GM04504 (cell line): ENCODE measurements around the gene NCAN.
"Not testable (repeated sequence)": the region's sequence is repeated elsewhere in the genome, so short reads cannot be mapped to it uniquely, and the experiment has no call there.

ENCODE experiments used
- DNase-seq: peaks from one replicate; pipeline ENCODE4 v3.0.0-alpha.2; 2012; ENCODE audit warnings: low read depth

NCAN gene

DNA sequence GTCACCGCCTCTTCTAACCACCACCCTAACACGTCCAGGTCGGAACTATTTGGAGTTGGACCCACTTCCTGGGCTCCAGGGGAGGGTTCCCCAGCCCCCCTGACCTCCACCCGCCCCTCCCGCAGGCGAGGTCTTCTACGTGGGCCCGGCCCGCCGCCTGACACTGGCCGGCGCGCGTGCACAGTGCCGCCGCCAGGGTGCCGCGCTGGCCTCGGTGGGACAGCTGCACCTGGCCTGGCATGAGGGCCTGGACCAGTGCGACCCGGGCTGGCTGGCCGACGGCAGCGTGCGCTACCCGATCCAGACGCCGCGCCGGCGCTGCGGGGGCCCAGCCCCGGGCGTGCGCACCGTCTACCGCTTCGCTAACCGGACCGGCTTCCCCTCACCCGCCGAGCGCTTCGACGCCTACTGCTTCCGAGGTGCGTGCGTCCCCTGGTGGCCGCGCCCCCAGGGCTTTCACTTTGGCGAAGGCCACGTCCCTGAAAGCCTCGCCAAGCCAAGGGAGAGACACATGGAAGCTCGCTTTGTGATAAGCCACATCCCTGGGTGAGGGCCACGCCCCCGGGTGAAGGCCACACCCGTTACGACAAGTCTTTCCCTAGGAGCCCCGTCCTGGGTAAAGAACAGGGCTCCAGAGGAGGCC is 13.2 kb downstream of the NCAN start:
- peak; percentile 26 for DNase-seq

- no peak for DNase-seq
Observed at GRCh38 chr19:19226204-19226603, 14.4 kb downstream of the NCAN start.

DNA sequence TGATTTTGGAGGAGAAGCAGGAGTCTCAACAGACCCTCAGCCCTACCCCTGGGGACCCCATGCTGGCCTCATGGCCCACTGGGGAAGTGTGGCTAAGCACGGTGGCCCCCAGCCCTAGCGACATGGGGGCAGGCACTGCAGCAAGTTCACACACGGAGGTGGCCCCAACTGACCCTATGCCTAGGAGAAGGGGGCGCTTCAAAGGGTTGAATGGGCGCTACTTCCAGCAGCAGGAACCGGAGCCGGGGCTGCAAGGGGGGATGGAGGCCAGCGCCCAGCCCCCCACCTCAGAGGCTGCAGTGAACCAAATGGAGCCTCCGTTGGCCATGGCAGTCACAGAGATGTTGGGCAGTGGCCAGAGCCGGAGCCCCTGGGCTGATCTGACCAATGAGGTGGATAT is 14.9 kb downstream of the NCAN start:
- DNase-seq: no peak

DNA sequence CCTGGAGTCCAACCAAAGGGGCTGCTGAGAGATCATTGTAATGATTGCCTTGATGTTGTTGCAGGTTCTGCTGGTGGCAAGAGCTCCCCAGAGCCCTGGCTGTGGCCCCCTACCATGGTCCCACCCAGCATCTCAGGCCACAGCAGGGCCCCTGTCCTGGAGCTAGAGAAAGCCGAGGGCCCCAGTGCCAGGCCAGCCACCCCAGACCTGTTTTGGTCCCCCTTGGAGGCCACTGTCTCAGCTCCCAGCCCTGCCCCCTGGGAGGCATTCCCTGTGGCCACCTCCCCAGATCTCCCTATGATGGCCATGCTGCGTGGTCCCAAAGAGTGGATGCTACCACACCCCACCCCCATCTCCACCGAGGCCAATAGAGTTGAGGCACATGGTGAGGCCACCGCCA is 15.5 kb downstream of the NCAN start:
- no peak for DNase-seq

DNA sequence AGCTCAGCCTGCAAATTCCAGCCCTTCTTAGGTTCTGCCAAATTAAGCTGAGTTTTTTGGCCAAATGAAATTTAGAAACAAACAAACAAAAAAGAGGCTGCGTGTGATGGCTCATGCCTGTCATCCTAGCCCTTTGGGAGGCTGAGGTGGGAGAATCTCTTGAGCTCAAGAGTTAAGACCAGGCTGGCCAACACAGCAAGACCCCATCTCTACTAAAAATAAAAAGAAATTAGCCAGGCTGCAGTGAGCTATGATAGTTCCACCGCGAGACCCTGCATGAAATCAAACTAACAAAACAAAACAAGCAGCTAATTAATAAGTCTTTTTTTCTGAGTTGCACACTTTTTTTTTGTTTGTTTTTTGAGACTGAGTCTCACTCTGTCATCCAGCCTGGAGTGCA is 17.9 kb downstream of the NCAN start:
- no peak for DNase-seq

- no peak for DNase-seq
Observed at GRCh38 chr19:19230999-19231398, 19.2 kb downstream of the NCAN start.

- DNase-seq: no peak
Observed at GRCh38 chr19:19232261-19232721, 20.5 kb downstream of the NCAN start.

GRCh38 chr19:19234220-19234816 is 22.6 kb downstream of the NCAN start:
- DNase-seq: no peak

DNA sequence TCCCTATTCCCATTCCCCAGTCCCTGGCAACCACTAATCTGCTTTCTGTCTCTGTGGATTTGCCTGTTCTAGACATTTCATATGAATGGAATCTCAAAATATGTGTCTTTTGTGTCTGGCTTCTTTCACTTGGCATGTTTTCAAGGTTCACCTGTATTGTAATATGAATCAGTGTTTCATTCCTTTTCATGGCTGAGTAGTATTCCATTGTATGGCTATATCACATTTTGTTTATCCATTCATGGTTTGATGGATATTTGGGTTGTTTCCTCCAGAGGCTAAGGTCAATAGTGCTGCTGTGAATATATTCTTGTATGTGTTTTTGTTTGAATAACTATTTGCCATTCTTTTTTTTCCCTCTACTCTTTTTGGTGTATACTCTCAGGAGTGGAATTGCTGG is 24.4 kb downstream of the NCAN start:
- DNase-seq: no peak

- no peak for DNase-seq
Observed at GRCh38 chr19:19238126-19238894, 26.6 kb downstream of the NCAN start.

GRCh38 chr19:19239675-19240074 is 27.9 kb downstream of the NCAN start:
- DNase-seq: no peak

DNA sequence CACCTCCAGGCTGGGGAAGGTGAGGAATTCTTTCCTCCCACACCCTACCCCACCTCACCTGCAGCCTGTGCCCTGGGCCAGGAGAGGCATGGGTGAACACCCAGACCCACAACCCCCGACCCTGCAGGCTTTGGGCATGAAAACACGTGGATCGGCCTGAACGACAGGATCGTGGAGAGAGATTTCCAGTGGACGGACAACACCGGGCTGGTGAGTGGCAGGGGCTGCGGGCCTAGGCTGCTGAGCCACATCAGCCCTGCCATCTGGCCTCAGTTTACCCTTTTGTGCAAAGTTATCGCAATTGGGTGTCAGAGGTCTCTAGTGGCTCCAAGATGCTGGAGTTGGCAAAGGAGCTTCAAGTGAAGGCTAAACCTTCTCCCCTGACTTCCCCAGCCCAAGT is 28.7 kb downstream of the NCAN start:
- DNase-seq: no peak

- no peak for DNase-seq
Observed at GRCh38 chr19:19250196-19250801, 38.5 kb downstream of the NCAN start.

- DNase-seq: not testable (repeated sequence)
Observed at GRCh38 chr19:19253409-19253808, 41.7 kb downstream of the NCAN start.

- DNase-seq: no peak
Observed at GRCh38 chr19:19256072-19256969, 44.6 kb downstream of the NCAN start.

DNA sequence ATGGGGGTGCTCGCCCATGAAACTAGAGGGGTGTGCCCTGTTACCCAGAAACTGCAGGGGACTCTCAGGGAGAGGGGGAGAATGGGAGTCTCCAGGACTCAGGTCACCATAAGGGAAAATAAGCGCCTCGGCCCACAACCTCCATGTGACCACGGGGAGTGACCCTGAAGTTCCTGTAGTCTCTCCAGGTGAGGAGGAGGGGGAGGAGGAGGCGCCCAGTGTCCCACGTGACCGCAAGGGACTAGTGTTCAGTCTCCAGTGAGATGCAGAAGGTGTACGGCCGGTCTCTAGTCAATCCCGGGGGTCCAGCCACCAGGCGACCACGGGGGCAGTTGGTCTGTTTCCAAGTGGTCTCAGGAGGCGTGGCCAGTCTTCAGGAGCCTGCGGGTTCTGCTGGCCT is 45.4 kb downstream of the NCAN start:
- no peak for DNase-seq

DNA sequence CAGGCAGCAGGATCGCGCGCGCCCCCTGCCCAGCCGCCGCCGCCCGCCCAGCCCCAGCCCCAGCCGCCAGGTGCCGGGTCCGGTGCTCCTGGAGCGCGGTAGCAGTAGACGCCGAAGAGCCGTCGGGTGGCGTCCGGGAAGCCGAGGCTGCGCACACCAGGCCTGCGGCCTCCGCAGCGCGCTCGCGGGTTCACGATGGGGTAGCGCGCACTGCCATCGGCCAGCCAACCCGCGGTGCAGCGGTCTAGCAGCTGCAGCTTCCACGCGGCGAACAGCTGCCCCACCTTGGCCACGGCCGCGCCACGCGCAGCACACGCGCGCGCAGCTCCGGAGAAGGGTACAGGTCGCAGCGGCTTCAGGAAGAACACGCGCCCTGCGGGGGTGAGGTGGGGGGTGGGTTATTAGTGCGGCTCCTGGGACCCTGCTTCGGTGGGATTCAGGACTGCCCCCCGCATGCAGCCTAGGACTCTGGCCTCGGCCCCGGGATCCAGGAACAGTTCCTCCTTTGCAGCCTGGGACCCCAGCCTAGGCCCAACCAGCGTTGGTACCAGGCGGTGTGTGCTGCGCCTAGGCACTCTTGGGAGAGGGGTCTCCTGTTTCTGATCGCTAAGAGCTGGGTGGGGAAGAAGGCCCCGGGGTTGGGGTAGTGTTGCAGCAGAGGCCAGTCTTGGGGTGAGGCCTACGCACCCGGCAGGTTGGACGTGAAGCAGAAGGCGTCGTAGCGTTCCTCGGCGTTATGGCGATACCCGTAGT is 46.3 kb downstream of the NCAN start:
- no peak for DNase-seq

DNA sequence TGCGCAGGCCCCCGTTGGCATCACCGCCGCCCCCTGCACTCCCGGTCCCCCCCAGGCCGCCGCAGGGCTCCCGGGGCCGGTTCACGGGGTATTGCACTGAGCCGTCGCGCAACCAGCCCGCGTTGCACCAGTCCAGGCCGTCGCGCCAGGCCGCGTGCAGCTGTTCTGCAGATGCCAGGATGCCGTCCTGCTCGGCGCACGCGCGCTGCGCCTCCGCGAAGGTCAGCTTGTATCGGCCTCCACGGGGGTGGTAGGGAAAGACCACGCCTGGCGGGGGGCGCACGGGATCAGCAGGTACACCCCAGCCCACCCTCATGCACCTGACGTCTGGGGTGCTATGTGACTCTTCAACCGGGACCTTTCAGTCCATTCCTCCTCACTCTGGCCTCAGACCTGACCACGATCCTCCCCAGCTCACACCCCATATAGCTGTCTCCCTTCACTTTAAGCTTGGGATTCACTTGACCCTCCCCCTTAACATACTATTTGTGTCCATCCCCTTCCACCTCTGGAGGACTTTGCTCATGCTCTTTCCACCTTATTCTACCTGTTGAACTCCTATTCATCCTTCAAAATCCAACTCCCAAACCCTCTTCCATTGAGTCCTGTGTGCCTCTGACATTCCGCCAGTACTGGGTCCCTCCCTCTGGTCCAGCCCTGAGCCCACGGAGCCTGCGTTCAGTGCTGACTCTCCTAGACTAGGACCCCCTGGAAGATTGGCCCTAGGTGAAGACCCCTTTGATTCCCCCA is 47.0 kb downstream of the NCAN start:
- DNase-seq: no peak

DNA sequence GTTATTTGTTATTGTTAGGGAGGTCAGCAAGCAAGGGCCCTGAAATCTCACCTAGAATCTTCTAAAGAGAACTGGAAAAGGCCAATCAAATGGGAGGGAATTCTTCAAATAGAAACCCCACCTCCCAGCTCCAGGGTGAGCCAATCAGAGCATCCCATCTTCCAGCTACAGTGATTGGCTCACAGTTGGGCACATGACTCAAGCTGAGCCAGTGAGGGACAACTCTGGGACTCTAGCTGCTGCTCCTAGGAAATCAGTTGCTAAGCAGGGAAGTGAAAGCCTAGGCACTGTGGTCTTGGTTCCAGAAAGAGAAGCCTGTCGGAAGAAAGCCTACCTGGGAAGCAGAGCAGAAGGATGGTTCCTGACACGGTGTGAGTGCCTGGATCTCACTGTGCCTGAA is 48.0 kb downstream of the NCAN start:
- DNase-seq: no peak
